ENCODE data around the gene TMEM192.

DNA sequence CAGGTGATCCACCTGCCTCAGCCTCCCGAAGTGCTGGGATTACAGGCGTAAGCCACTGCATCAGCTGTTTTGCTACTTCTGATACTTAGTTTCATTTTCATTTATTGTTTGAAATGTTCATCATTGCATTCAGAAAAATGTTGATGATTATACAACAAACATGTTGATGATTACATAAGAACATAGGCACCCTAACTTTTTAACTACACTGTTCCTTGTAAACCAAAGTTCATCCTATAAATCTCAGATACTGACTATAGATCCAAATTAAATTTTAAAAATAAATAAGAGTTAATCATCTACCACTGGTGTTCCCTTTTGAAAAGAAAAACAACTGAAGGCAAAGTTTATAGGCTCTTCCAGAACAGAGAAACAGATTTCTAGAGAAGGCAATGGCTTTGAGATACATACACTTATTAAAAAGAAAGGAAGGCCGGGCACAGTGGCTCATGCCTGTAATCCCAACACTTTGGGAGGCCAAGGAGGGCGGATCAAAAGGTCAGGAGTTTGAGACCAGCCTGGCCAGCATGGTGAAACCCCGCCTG, 35.6 kb downstream of the TMEM192 start:
- TF ChIP-seq JUND (IDR thresholded peaks at IDR 0.05; ENCODE audit: low read length) (no peak), SIRT6 (IDR thresholded peaks at IDR 0.05; ENCODE audit: low read length) (no peak), EZH2 (IDR thresholded peaks at IDR 0.05; ENCODE audit: low read depth, low read length, severe bottlenecking) (no peak), POLR2A (IDR thresholded peaks at IDR 0.05; ENCODE audit: control extremely low read depth in 1 of 2, low read depth in 2 of 2, low read length in 2 of 2) (no peak), SUZ12 (IDR thresholded peaks at IDR 0.05; ENCODE audit: low read length) (no peak), POLR2AphosphoS5 (IDR thresholded peaks at IDR 0.05; ENCODE audit: low read depth, low read length) (no peak), ZNF274 (IDR thresholded peaks at IDR 0.05; ENCODE audit: borderline replicate concordance, extremely low read depth, low read length) (no peak), TAF7 (optimal IDR thresholded peaks at IDR 0.05; ENCODE audit: borderline replicate concordance, low read depth, low read length) (no peak), CEBPB (IDR thresholded peaks at IDR 0.05; ENCODE audit: low read depth, low read length) (no peak), SRF (IDR thresholded peaks at IDR 0.05; ENCODE audit: low read depth, low read length) (no peak)
- TF ChIP-seq, protein P1, sequence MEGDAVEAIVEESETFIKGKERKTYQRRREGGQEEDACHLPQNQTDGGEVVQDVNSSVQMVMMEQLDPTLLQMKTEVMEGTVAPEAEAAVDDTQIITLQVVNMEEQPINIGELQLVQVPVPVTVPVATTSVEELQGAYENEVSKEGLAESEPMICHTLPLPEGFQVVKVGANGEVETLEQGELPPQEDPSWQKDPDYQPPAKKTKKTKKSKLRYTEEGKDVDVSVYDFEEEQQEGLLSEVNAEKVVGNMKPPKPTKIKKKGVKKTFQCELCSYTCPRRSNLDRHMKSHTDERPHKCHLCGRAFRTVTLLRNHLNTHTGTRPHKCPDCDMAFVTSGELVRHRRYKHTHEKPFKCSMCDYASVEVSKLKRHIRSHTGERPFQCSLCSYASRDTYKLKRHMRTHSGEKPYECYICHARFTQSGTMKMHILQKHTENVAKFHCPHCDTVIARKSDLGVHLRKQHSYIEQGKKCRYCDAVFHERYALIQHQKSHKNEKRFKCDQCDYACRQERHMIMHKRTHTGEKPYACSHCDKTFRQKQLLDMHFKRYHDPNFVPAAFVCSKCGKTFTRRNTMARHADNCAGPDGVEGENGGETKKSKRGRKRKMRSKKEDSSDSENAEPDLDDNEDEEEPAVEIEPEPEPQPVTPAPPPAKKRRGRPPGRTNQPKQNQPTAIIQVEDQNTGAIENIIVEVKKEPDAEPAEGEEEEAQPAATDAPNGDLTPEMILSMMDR (IDR thresholded peaks at IDR 0.05; ENCODE audit: control extremely low read depth in 1 of 3, insufficient read depth in 1 of 3, low read depth in 1 of 3, low read length in 3 of 3) = no peak
- TF ChIP-seq, protein P2, sequence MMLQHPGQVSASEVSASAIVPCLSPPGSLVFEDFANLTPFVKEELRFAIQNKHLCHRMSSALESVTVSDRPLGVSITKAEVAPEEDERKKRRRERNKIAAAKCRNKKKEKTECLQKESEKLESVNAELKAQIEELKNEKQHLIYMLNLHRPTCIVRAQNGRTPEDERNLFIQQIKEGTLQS (IDR thresholded peaks at IDR 0.05; ENCODE audit: insufficient read depth, low read depth, low read length) = no peak
- TF ChIP-seq, protein P3, sequence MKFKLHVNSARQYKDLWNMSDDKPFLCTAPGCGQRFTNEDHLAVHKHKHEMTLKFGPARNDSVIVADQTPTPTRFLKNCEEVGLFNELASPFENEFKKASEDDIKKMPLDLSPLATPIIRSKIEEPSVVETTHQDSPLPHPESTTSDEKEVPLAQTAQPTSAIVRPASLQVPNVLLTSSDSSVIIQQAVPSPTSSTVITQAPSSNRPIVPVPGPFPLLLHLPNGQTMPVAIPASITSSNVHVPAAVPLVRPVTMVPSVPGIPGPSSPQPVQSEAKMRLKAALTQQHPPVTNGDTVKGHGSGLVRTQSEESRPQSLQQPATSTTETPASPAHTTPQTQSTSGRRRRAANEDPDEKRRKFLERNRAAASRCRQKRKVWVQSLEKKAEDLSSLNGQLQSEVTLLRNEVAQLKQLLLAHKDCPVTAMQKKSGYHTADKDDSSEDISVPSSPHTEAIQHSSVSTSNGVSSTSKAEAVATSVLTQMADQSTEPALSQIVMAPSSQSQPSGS (IDR thresholded peaks at IDR 0.05; ENCODE audit: low read length) = no peak

Data from H1 (cell line).